Bronchial epithelial cell (primary cell): ENCODE measurements around the gene MAGEA9. TPM values are rescaled to one million over a fixed set of nuclear protein-coding genes. Genes with fewer than 3 reads are reported as not detected.
A peak's percentile ranks its signal among the peaks of the same experiment; 100 is the strongest.
"Not testable (repeated sequence)": the region's sequence is repeated elsewhere in the genome, so short reads cannot be mapped to it uniquely, and the experiment has no call there.

Experiments used
- DNase-seq: peaks from one replicate; pipeline ENCODE4 v3.0.0-alpha.2; 2010; ENCODE audit warnings: low read depth
- FAIRE-seq: peaks from 2 replicates; lab custom pipeline; 2011; peaks lifted over from hg19 to GRCh38; lab: Jason Lieb, UNC
- H3K27me3 ChIP-seq: 2 replicates; pipeline ENCODE4 v1.5.1; 2011; ENCODE audit warnings: low read length; ENCODE audit not compliant: control insufficient read depth, insufficient read depth
- H3K36me3 ChIP-seq: 2 replicates; pipeline ENCODE4 v1.5.1; 2011; ENCODE audit warnings: low read length; ENCODE audit not compliant: control insufficient read depth, insufficient read depth
- H3K4me3 ChIP-seq: 2 replicates; pipeline ENCODE4 v1.5.1; 2011; ENCODE audit warnings: mild to moderate bottlenecking, low read depth, low read length, control low read depth
- total RNA-seq: library from RNA; depleted of rRNA; stranded (reverse); fragments of >200 nt; gene quantifications from 2 replicates; pipeline ENCODE4 v1.2.1, GENCODE V29; 2014
- TF ChIP-seq, protein P1 (sequence below): IDR thresholded peaks from 2 replicates; pipeline ENCODE4 v1.5.1; 2011; ENCODE audit warnings: mild to moderate bottlenecking, moderate library complexity, low read length, control low read depth, inconsistent platforms; ENCODE audit not compliant: insufficient read depth, severe bottlenecking

MAGEA9 gene, protein sequence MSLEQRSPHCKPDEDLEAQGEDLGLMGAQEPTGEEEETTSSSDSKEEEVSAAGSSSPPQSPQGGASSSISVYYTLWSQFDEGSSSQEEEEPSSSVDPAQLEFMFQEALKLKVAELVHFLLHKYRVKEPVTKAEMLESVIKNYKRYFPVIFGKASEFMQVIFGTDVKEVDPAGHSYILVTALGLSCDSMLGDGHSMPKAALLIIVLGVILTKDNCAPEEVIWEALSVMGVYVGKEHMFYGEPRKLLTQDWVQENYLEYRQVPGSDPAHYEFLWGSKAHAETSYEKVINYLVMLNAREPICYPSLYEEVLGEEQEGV
- total RNA-seq: not detected in 2 replicates

- not testable (repeated sequence) for DNase-seq, H3K4me3 ChIP-seq, H3K36me3 ChIP-seq, H3K27me3 ChIP-seq, FAIRE-seq
Observed at GRCh38 chrX:149781727-149782126, at the start of gene MAGEA9. MAGEA9 (plus strand) TSS chrX:149781930; CDS start chrX:149786211, 4,281 bp downstream.

- not testable (repeated sequence) for H3K4me3 ChIP-seq, H3K36me3 ChIP-seq, H3K27me3 ChIP-seq, DNase-seq
- peak; percentile 32 for FAIRE-seq
Observed at GRCh38 chrX:149742269-149742668, 39.5 kb upstream of the MAGEA9 start.

DNA sequence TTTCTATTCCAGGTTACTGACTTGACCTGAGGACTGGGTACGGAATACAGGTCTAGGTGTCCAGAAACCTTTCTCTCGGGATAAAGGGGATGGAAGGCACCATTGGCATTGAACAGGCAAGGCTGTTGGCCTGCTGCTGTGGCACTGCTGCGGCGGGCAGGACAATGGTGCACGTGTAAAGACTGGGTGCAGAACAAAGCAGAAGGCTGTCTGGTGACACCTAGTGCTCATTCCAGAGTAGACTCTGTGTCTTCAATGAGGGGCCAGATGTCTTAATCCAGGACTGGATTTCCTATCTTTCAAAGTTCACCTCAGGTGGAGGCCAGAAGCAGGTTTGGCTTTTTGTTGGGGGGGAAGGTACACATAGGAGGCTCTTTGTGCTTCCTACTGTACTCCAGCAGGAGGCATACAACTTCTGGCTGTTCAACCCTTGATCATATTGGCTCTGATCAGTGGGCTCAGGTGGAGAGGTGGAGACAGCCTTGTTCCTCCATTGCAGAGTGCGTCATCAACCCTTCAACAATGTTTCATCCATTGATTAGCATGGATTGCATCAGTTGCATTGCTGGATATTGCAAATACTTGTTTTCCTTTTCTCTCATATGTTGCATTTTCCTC, 35.2 kb upstream of the MAGEA9 start:
- peak; percentile 97 for FAIRE-seq
- not testable (repeated sequence) for H3K4me3 ChIP-seq, DNase-seq

GRCh38 chrX:149757206-149758067, 24.3 kb upstream of the MAGEA9 start:
- TF ChIP-seq, protein P1, sequence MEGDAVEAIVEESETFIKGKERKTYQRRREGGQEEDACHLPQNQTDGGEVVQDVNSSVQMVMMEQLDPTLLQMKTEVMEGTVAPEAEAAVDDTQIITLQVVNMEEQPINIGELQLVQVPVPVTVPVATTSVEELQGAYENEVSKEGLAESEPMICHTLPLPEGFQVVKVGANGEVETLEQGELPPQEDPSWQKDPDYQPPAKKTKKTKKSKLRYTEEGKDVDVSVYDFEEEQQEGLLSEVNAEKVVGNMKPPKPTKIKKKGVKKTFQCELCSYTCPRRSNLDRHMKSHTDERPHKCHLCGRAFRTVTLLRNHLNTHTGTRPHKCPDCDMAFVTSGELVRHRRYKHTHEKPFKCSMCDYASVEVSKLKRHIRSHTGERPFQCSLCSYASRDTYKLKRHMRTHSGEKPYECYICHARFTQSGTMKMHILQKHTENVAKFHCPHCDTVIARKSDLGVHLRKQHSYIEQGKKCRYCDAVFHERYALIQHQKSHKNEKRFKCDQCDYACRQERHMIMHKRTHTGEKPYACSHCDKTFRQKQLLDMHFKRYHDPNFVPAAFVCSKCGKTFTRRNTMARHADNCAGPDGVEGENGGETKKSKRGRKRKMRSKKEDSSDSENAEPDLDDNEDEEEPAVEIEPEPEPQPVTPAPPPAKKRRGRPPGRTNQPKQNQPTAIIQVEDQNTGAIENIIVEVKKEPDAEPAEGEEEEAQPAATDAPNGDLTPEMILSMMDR: no peak
- DNase-seq (no peak), FAIRE-seq (no peak)
- H3K36me3 ChIP-seq: no peaks in the 10 kb centered on the region
- H3K4me3 ChIP-seq: no peak overlapping the region
- H3K27me3 ChIP-seq: no peaks in the 10 kb centered on the region

More for the DNA sequence above, 35.2 kb upstream of the MAGEA9 start:
- not testable (repeated sequence) for H3K36me3 ChIP-seq, H3K27me3 ChIP-seq

- no peak for DNase-seq
- no peak for FAIRE-seq
- no peaks in the 10 kb centered on the region for H3K36me3 ChIP-seq
- TF ChIP-seq, protein P1: no peak
- H3K4me3 ChIP-seq: no peak overlapping the region
- H3K27me3 ChIP-seq: no peaks in the 10 kb centered on the region
Observed at GRCh38 chrX:149758068-149758714, 23.5 kb upstream of the MAGEA9 start.

- H3K4me3 ChIP-seq, H3K36me3 ChIP-seq, H3K27me3 ChIP-seq, FAIRE-seq, DNase-seq: not testable (repeated sequence)
Observed at GRCh38 chrX:149758715-149759078, 23.0 kb upstream of the MAGEA9 start.

GRCh38 chrX:149759824-149760223, 21.9 kb upstream of the MAGEA9 start:
- TF ChIP-seq, protein P1: no peak
- DNase-seq (no peak), FAIRE-seq (no peak)
- H3K4me3 ChIP-seq: no peak overlapping the region
- H3K27me3 ChIP-seq: no peaks in the 10 kb centered on the region
- no peaks in the 10 kb centered on the region for H3K36me3 ChIP-seq
